HFFc6 (cell line): ENCODE measurements around the gene HSPA12A. TPM values are rescaled to one million over a fixed set of nuclear protein-coding genes. Genes with fewer than 3 reads are reported as not detected.

Experiments
- DNase-seq: peaks from one replicate; pipeline ENCODE4 v3.0.0-alpha.2; 2018
- H3K27ac Mint-ChIP-seq: 2 replicates; pipeline ENCODE4 v1.8.0; 2020; ENCODE audit warnings: mild to moderate bottlenecking, mixed read lengths
- H3K27me3 Mint-ChIP-seq: 2 replicates; pipeline ENCODE4 v1.8.0; 2021; ENCODE audit warnings: mild to moderate bottlenecking, moderate library complexity, mixed read lengths; ENCODE audit not compliant: insufficient read depth
- H3K36me3 Mint-ChIP-seq: 2 replicates; pipeline ENCODE4 v1.8.0; 2021; ENCODE audit warnings: low read depth, mixed read lengths
- H3K4me1 Mint-ChIP-seq: 2 replicates; pipeline ENCODE4 v1.8.0; 2020; ENCODE audit warnings: low read depth, mixed read lengths
- H3K4me3 Mint-ChIP-seq: 2 replicates; pipeline ENCODE4 v1.8.0; 2020; ENCODE audit warnings: mild to moderate bottlenecking, moderate library complexity, mixed read lengths
- H3K9me3 Mint-ChIP-seq: 2 replicates; pipeline ENCODE4 v1.8.0; 2020; ENCODE audit warnings: mild to moderate bottlenecking, mixed read lengths
- CTCF ChIP-seq: fragments of 200-600 bp; sonication (generic); IDR thresholded peaks from 2 replicates; pipeline ENCODE4 v1.5.0; 2021; ENCODE audit warnings: antibody characterized with exemption, mild to moderate bottlenecking
- total RNA-seq, 6 experiments: library from RNA; stranded (reverse); fragmentation: NEBNext Ultra II Directional; extraction: Animal tissue kit (Norgen Biotek cat#: 25700); gene quantifications; 2 replicates in 1 of 6; 3 replicates in 5 of 6; pipeline ENCODE4 v1.2.3, GENCODE V29; 2021

Gene HSPA12A
- total RNA-seq, 6 experiments from 2014 or later = 16.6 to 19.4 (median 17.7) TPM

- no peaks in the 10 kb centered on the region for H3K9me3 Mint-ChIP-seq
Observed at GRCh38 chr10:116704926-116705325, 37.4 kb downstream of the HSPA12A start.

GRCh38 chr10:116702165-116702564 is 40.2 kb downstream of the HSPA12A start:
- TF ChIP-seq CTCF = no peak
- no peaks in the 10 kb centered on the region for H3K4me1 Mint-ChIP-seq
- H3K27me3 Mint-ChIP-seq = no peaks in the 10 kb centered on the region
- peaks cover 33% of the 10 kb centered on the region for H3K36me3 Mint-ChIP-seq
- no peak overlapping the region for H3K4me3 Mint-ChIP-seq
- DNase-seq = no peak
- no peaks in the 10 kb centered on the region for H3K9me3 Mint-ChIP-seq
- H3K27ac Mint-ChIP-seq = no peak overlapping the region

More at GRCh38 chr10:116704926-116705325, 37.4 kb downstream of the HSPA12A start:
- TF ChIP-seq CTCF = no peak
- Mint-ChIP-seq H3K36me3 (peaks cover 23% of the 10 kb centered on the region), H3K4me3 (no peak overlapping the region), H3K4me1 (peaks cover 23% of the 10 kb centered on the region), H3K27ac (no peak overlapping the region), H3K27me3 (no peaks in the 10 kb centered on the region; the same call in 1 of the 2 replicates)
- DNase-seq = no peak

GRCh38 chr10:116699471-116700150 is 42.8 kb downstream of the HSPA12A start:
- no peaks in the 10 kb centered on the region for H3K9me3 Mint-ChIP-seq
- no peak overlapping the region for H3K27ac Mint-ChIP-seq
- DNase-seq = no peak
- H3K36me3 Mint-ChIP-seq = peaks cover 28% of the 10 kb centered on the region
- H3K27me3 Mint-ChIP-seq = peaks cover 2% of the 10 kb centered on the region; the same call in 1 of the 2 replicates
- no peaks in the 10 kb centered on the region for H3K4me1 Mint-ChIP-seq
- H3K4me3 Mint-ChIP-seq = no peak overlapping the region
- TF ChIP-seq CTCF = no peak

GRCh38 chr10:116699049-116699448 is 43.3 kb downstream of the HSPA12A start:
- Mint-ChIP-seq H3K9me3 (no peaks in the 10 kb centered on the region), H3K27ac (no peak overlapping the region), H3K36me3 (peaks cover 27% of the 10 kb centered on the region), H3K4me1 (no peaks in the 10 kb centered on the region), H3K27me3 (peaks cover 2% of the 10 kb centered on the region; the same call in 1 of the 2 replicates), H3K4me3 (no peak overlapping the region)
- no peak for TF ChIP-seq CTCF
- no peak for DNase-seq

- no peaks in the 10 kb centered on the region for H3K4me1 Mint-ChIP-seq
- peaks cover 2% of the 10 kb centered on the region; the same call in 1 of the 2 replicates for H3K27me3 Mint-ChIP-seq
- DNase-seq = no peak
- H3K9me3 Mint-ChIP-seq = no peaks in the 10 kb centered on the region
- no peak overlapping the region for H3K27ac Mint-ChIP-seq
- H3K36me3 Mint-ChIP-seq = peaks cover 23% of the 10 kb centered on the region
- H3K4me3 Mint-ChIP-seq = no peak overlapping the region
- no peak for TF ChIP-seq CTCF
Observed at GRCh38 chr10:116698364-116698763, 44.0 kb downstream of the HSPA12A start.
